HCT116 (cell line): ENCODE results near the gene RHOBTB1. TPM values are rescaled to one million over a fixed set of nuclear protein-coding genes. Genes with fewer than 3 reads are reported as not detected.

Source experiments
- ATAC-seq: fragments of 200-7000 bp; cut with Tn5 transposase; 2 replicates; pipeline ENCODE4 v1.9.1; 2020; ENCODE audit warnings: mild to moderate bottlenecking, moderate library complexity
- BruUV-seq: library from RNA; stranded (reverse); fragments of 400-500 nt; replicated peaks from 2 replicates; lab custom pipeline; 2021; lab: Mats Ljungman, UMichigan
- CTCF ChIA-PET: fragments of 300-600 bp; sonication (Branson Sonifier 250); formaldehyde crosslinking; loops from one replicate; lab custom pipeline; 2021; ENCODE audit warnings: antibody characterized with exemption; lab: Charles Lee
- POLR2A ChIA-PET: fragments of 300-600, 350-600 bp; sonication (Branson Sonifier 250); formaldehyde crosslinking; loops from one replicate; lab custom pipeline; 2021; ENCODE audit warnings: antibody characterized with exemption; lab: Charles Lee
- RAD21 ChIA-PET, 2 experiments: fragments of 300-600 bp; sonication (Branson Sonifier 250); formaldehyde crosslinking; loops; one replicate each; lab custom pipeline; 2023; ENCODE audit warnings: low total read pairs in 2 of 2; ENCODE audit not compliant: uncharacterized antibody in 2 of 2, unreplicated experiment in 2 of 2, low non-redundant PET in 1 of 2; lab: Charles Lee
- DNase-seq: peaks from one replicate; pipeline ENCODE4 v3.0.0-alpha.2; 2010; ENCODE audit warnings: low read depth, low spot score
- H2AFZ ChIP-seq: fragments of 200-600 bp; shearing (Covaris generic), sonication (generic); 2 replicates; pipeline ENCODE4 v1.6.1; 2017; ENCODE audit warnings: low read depth, mixed run types, mixed read lengths, antibody characterized with exemption, low read length; ENCODE audit not compliant: poor library complexity, severe bottlenecking
- H3K27ac ChIP-seq: 2 replicates; pipeline ENCODE4 v1.5.1; 2012; ENCODE audit warnings: low read depth, low read length
- H3K27me3 ChIP-seq: fragments of 200-600 bp; sonication (generic); 2 replicates; pipeline ENCODE4 v1.6.1; 2016; ENCODE audit warnings: mixed run types, low read length, mixed read lengths; ENCODE audit not compliant: insufficient read depth
- H3K36me3 ChIP-seq, 2 experiments: fragments of 200-500 bp in 1 of 2; fragments of 200-600 bp in 1 of 2; sonication (Bioruptor generic) in 1 of 2; sonication (generic) in 1 of 2; 2 replicates each; pipeline versions ENCODE4 v1.5.1 to v1.6.1; 2014 to 2016; ENCODE audit warnings: low read length in 2 of 2, inconsistent platforms in 1 of 2, mixed read lengths in 1 of 2, mixed run types in 1 of 2; ENCODE audit not compliant: insufficient read depth in 2 of 2, control insufficient read depth in 1 of 2
- H3K4me1 ChIP-seq, 2 experiments: fragments of 200-600 bp in 1 of 2; sonication (generic) in 1 of 2; 2 replicates each; pipeline versions ENCODE4 v1.5.1 to v1.6.1; 2012 to 2017; ENCODE audit warnings: low read length in 2 of 2, inconsistent platforms in 1 of 2, mild to moderate bottlenecking in 1 of 2, mixed read lengths in 1 of 2, mixed run types in 1 of 2, moderate library complexity in 1 of 2; ENCODE audit not compliant: insufficient read depth in 2 of 2, control insufficient read depth in 1 of 2
- H3K4me2 ChIP-seq: fragments of 200-600 bp; sonication (generic); 2 replicates; pipeline ENCODE4 v1.6.1; 2017; ENCODE audit warnings: mixed run types, low read length, mixed read lengths
- H3K4me3 ChIP-seq, 2 experiments: fragments of 200-600 bp in 1 of 2; sonication (generic) in 1 of 2; replicated peaks in 1 of 2; 2 replicates each; pipeline ENCODE4 v1.5.1; 2011 to 2016; ENCODE audit warnings: low read length in 2 of 2, control low read depth in 1 of 2, low read depth in 1 of 2, mild to moderate bottlenecking in 1 of 2, mixed read lengths in 1 of 2, mixed run types in 1 of 2
- H3K79me2 ChIP-seq: fragments of 200-600 bp; sonication (generic); 2 replicates; pipeline ENCODE4 v1.6.1; 2017; ENCODE audit warnings: mild to moderate bottlenecking, mixed run types, low read length, moderate library complexity, mixed read lengths; ENCODE audit not compliant: insufficient read depth
- H3K9ac ChIP-seq: fragments of 200-600 bp; sonication (generic); 2 replicates; pipeline ENCODE4 v1.6.1; 2016; ENCODE audit warnings: low read length, mixed read lengths
- H3K9me2 ChIP-seq: fragments of 200-600 bp; sonication (generic), shearing (Covaris generic); 2 replicates; pipeline ENCODE4 v1.6.1; 2017; ENCODE audit warnings: mixed run types, mild to moderate bottlenecking, moderate library complexity; ENCODE audit not compliant: insufficient read depth
- H3K9me3 ChIP-seq, 2 experiments: fragments of 200-500 bp in 1 of 2; fragments of 200-600 bp in 1 of 2; sonication (Bioruptor generic) in 1 of 2; sonication (generic) in 1 of 2; 2 replicates each; pipeline ENCODE4 v1.6.1; 2014 to 2017; ENCODE audit warnings: low read length in 2 of 2, mixed read lengths in 2 of 2, inconsistent platforms in 1 of 2, low read depth in 1 of 2, mild to moderate bottlenecking in 1 of 2, mixed run types in 1 of 2, moderate library complexity in 1 of 2; ENCODE audit not compliant: control insufficient read depth in 1 of 2, insufficient read depth in 1 of 2
- H4K20me1 ChIP-seq: fragments of 200-600 bp; sonication (generic), shearing (Covaris generic); 2 replicates; pipeline ENCODE4 v1.6.1; 2017; ENCODE audit warnings: mixed run types, mild to moderate bottlenecking, moderate library complexity; ENCODE audit not compliant: insufficient read depth
- EZH2 ChIP-seq: fragments of 200-600 bp; sonication (generic); IDR thresholded peaks from 2 replicates; pipeline ENCODE4 v1.6.1; 2017; ENCODE audit warnings: antibody characterized with exemption, mixed run types
- EZH2phosphoT487 ChIP-seq: fragments of 200-600 bp; IDR thresholded peaks from 2 replicates; pipeline ENCODE4 v1.6.1; 2018; ENCODE audit warnings: antibody characterized with exemption, borderline replicate concordance
- FOSL1 ChIP-seq: IDR thresholded peaks from 2 replicates; pipeline ENCODE4 v1.6.1; 2012; ENCODE audit warnings: low read depth
- JUND ChIP-seq: IDR thresholded peaks from 2 replicates; pipeline ENCODE4 v1.6.1; 2012
- POLR2A ChIP-seq: IDR thresholded peaks from 2 replicates; pipeline ENCODE4 v1.7.0; 2011; ENCODE audit warnings: borderline replicate concordance; ENCODE audit not compliant: insufficient read depth, insufficient read length; ENCODE audit errors: extremely low read depth
- POLR2AphosphoS5 ChIP-seq: IDR thresholded peaks from 2 replicates; pipeline ENCODE4 v1.6.1; 2011; ENCODE audit warnings: mild to moderate bottlenecking, low read depth, low read length, moderate library complexity
- RAD21 ChIP-seq: IDR thresholded peaks from 2 replicates; pipeline ENCODE4 v1.6.1; 2012; ENCODE audit warnings: low read depth, mild to moderate bottlenecking
- SIN3A ChIP-seq: IDR thresholded peaks from 2 replicates; pipeline ENCODE4 v1.6.1; 2012; ENCODE audit warnings: low read depth
- SP1 ChIP-seq: IDR thresholded peaks from 2 replicates; pipeline ENCODE4 v1.6.1; 2012; ENCODE audit warnings: low read depth
- SRF ChIP-seq: IDR thresholded peaks from 2 replicates; pipeline ENCODE4 v1.6.1; 2012; ENCODE audit warnings: low read depth
- TCF7L2 ChIP-seq: IDR thresholded peaks from 2 replicates; pipeline ENCODE4 v1.7.0; 2011; ENCODE audit warnings: borderline replicate concordance, inconsistent platforms; ENCODE audit not compliant: insufficient read depth, insufficient read length; ENCODE audit errors: extremely low read depth
- YY1 ChIP-seq: IDR thresholded peaks from 2 replicates; pipeline ENCODE4 v1.6.1; 2011; ENCODE audit warnings: low read length, low read depth, moderate library complexity, mild to moderate bottlenecking; ENCODE audit not compliant: insufficient replicate concordance; ENCODE audit errors: extremely low read depth
- ZFX ChIP-seq: fragments of 450-650 bp; IDR thresholded peaks from 2 replicates; pipeline ENCODE4 v1.6.1; 2017
- intact Hi-C: fragments of 100-400 bp; cut with micrococcal nuclease; formaldehyde crosslinking; loops from 2 replicates; pipeline ENCODE4 v1.10.0; 2022
- total RNA-seq: library from RNA; stranded (reverse); gene quantifications from one replicate; pipeline ENCODE4 v1.2.1, GENCODE V29; 2021; ENCODE audit not compliant: unreplicated experiment
- TF ChIP-seq, protein P1 (sequence below): IDR thresholded peaks from 2 replicates; pipeline ENCODE4 v1.6.1; 2012
- TF ChIP-seq, protein P2 (sequence below): IDR thresholded peaks from 2 replicates; pipeline ENCODE4 v1.6.1; 2012
- TF ChIP-seq, protein P3 (sequence below): IDR thresholded peaks from 2 replicates; pipeline ENCODE4 v1.6.1; 2012; ENCODE audit warnings: low read depth
- TF ChIP-seq, protein P4 (sequence below), 3 experiments: fragments of 200-600 bp in 1 of 3; sonication (generic) in 1 of 3; IDR thresholded peaks in 2 of 3; conservative IDR thresholded peaks in 1 of 3; 2 replicates each; pipeline ENCODE4 v1.5.1; 2012 to 2017; ENCODE audit warnings: low read depth in 2 of 3, low read length in 2 of 3, antibody characterized with exemption in 1 of 3, borderline replicate concordance in 1 of 3, control low read depth in 1 of 3, mild to moderate bottlenecking in 1 of 3, mixed read lengths in 1 of 3, mixed run types in 1 of 3, moderate library complexity in 1 of 3; ENCODE audit not compliant: insufficient read depth in 1 of 3

Gene RHOBTB1
- total RNA-seq, 1 experiment from 2014 or later: 1.6 TPM

DNA sequence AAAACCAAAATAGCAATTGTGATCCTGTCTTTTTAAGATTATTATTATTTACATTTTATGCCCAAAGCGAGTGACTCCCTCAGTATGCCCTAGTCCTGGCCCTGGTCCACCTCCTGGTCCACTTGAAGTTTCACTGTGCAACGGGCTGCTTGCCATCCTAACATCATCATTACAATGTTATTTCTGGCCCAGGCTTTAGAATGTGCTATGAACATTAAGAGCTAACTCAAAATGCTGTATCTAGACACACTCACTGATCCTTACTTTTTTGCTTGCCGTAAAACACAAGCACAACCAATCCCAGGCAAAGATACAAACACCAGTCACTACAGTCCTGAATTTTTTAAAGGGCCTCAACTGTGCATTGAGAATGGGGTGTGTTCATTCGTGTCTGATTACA, 38.4 kb downstream of the RHOBTB1 start:
- no peaks in the 10 kb centered on the region for H3K27me3 ChIP-seq
- TF ChIP-seq EZH2 (no peak), SP1 (no peak), SIN3A (no peak), TCF7L2 (no peak), SRF (no peak), EZH2phosphoT487 (no peak), POLR2AphosphoS5 (no peak), ZFX (no peak), FOSL1 (no peak), RAD21 (no peak), YY1 (no peak), JUND (no peak), POLR2A (no peak)
- TF ChIP-seq, protein P1, sequence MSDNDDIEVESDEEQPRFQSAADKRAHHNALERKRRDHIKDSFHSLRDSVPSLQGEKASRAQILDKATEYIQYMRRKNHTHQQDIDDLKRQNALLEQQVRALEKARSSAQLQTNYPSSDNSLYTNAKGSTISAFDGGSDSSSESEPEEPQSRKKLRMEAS: no peak
- TF ChIP-seq, protein P2, sequence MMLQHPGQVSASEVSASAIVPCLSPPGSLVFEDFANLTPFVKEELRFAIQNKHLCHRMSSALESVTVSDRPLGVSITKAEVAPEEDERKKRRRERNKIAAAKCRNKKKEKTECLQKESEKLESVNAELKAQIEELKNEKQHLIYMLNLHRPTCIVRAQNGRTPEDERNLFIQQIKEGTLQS: no peak
- TF ChIP-seq, protein P3, sequence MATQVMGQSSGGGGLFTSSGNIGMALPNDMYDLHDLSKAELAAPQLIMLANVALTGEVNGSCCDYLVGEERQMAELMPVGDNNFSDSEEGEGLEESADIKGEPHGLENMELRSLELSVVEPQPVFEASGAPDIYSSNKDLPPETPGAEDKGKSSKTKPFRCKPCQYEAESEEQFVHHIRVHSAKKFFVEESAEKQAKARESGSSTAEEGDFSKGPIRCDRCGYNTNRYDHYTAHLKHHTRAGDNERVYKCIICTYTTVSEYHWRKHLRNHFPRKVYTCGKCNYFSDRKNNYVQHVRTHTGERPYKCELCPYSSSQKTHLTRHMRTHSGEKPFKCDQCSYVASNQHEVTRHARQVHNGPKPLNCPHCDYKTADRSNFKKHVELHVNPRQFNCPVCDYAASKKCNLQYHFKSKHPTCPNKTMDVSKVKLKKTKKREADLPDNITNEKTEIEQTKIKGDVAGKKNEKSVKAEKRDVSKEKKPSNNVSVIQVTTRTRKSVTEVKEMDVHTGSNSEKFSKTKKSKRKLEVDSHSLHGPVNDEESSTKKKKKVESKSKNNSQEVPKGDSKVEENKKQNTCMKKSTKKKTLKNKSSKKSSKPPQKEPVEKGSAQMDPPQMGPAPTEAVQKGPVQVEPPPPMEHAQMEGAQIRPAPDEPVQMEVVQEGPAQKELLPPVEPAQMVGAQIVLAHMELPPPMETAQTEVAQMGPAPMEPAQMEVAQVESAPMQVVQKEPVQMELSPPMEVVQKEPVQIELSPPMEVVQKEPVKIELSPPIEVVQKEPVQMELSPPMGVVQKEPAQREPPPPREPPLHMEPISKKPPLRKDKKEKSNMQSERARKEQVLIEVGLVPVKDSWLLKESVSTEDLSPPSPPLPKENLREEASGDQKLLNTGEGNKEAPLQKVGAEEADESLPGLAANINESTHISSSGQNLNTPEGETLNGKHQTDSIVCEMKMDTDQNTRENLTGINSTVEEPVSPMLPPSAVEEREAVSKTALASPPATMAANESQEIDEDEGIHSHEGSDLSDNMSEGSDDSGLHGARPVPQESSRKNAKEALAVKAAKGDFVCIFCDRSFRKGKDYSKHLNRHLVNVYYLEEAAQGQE: no peak
- TF ChIP-seq, protein P4, sequence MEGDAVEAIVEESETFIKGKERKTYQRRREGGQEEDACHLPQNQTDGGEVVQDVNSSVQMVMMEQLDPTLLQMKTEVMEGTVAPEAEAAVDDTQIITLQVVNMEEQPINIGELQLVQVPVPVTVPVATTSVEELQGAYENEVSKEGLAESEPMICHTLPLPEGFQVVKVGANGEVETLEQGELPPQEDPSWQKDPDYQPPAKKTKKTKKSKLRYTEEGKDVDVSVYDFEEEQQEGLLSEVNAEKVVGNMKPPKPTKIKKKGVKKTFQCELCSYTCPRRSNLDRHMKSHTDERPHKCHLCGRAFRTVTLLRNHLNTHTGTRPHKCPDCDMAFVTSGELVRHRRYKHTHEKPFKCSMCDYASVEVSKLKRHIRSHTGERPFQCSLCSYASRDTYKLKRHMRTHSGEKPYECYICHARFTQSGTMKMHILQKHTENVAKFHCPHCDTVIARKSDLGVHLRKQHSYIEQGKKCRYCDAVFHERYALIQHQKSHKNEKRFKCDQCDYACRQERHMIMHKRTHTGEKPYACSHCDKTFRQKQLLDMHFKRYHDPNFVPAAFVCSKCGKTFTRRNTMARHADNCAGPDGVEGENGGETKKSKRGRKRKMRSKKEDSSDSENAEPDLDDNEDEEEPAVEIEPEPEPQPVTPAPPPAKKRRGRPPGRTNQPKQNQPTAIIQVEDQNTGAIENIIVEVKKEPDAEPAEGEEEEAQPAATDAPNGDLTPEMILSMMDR (IDR thresholded peaks at IDR 0.05 in 2 of 3, conservative IDR thresholded peaks at IDR 0.05 in 1 of 3; ENCODE audit: borderline replicate concordance in 1 of 3, insufficient read depth in 1 of 3, low read depth in 2 of 3, low read length in 2 of 3): no peak
- no peaks in the 10 kb centered on the region for H4K20me1 ChIP-seq
- no peak for DNase-seq
- no TSS peak for BruUV-seq
- H3K9me2 ChIP-seq: no peaks in the 10 kb centered on the region
- ChIA-PET RAD21 (no interaction called here), CTCF (no interaction called here), POLR2A (no interaction called here)
- H3K79me2 ChIP-seq: no peaks in the 10 kb centered on the region
- no peaks in the 10 kb centered on the region for H3K9me3 ChIP-seq
- H3K4me2 ChIP-seq: no peak overlapping the region
- H3K36me3 ChIP-seq: no peaks in the 10 kb centered on the region
- no peak overlapping the region for H3K4me3 ChIP-seq
- H3K27ac ChIP-seq: no peak overlapping the region
- no peaks in the 10 kb centered on the region for H3K4me1 ChIP-seq
- intact Hi-C loops: no loop called here
- H2AFZ ChIP-seq: no peak overlapping the region
- H3K9ac ChIP-seq: no peak overlapping the region
- no peak for ATAC-seq
